A549 (cell line): ENCODE data around the gene FBXO30.

Source experiments
- CTCF ChIP-seq: fragments of >200 bp; sonication (Bioruptor Twin); formaldehyde crosslinking; IDR thresholded peaks from 3 replicates; pipeline ENCODE4 v1.5.1; 2016
- JUNB ChIP-seq: fragments of >200 bp; sonication (Bioruptor Twin); formaldehyde crosslinking; IDR thresholded peaks from 2 replicates; pipeline ENCODE4 v1.6.1; 2016
- NR3C1 ChIP-seq: fragments of >200 bp; sonication (Bioruptor Twin); formaldehyde crosslinking; IDR thresholded peaks from 3 replicates; pipeline ENCODE4 v1.6.1; 2017
- REST ChIP-seq: fragments of 200-600 bp; sonication (generic); IDR thresholded peaks from 2 replicates; pipeline ENCODE4 v1.6.1; 2016; ENCODE audit warnings: antibody characterized with exemption, mild to moderate bottlenecking, moderate library complexity
- TP53 ChIP-seq: fragments of 250-450 bp; sonication (Bioruptor Pico); IDR thresholded peaks from 2 replicates; pipeline ENCODE4 v1.5.0; 2021; ENCODE audit warnings: mild to moderate bottlenecking, moderate library complexity

- TF ChIP-seq CTCF (no peak), TP53 (CRISPR knock-in tag) (no peak), NR3C1 (no peak), JUNB (no peak), REST (no peak)
Observed at GRCh38 chr6:145765449-145765848, 49.1 kb downstream of the FBXO30 start.
